Panc1 (cell line): ENCODE data around the gene PLEKHA7. TPM values are rescaled to one million over a fixed set of nuclear protein-coding genes. Genes with fewer than 3 reads are reported as not detected.

ENCODE experiments used
- ATAC-seq: fragments of 200-7000 bp; cut with Tn5 transposase; 2 replicates; pipeline ENCODE4 v1.9.1; 2020; ENCODE audit warnings: mild to moderate bottlenecking, moderate library complexity
- BruUV-seq: library from RNA; stranded (reverse); fragments of 400-500 nt; replicated peaks from 2 replicates; lab custom pipeline; 2021; lab: Mats Ljungman, UMichigan
- CTCF ChIA-PET: fragments of 300-600 bp; sonication (Branson Sonifier 250); formaldehyde crosslinking; loops from one replicate; lab custom pipeline; 2022; ENCODE audit warnings: antibody characterized with exemption; lab: Charles Lee
- POLR2A ChIA-PET: fragments of 300-600 bp; sonication (Branson Sonifier 250); formaldehyde crosslinking; loops from one replicate; lab custom pipeline; 2022; ENCODE audit warnings: antibody characterized with exemption; lab: Charles Lee
- DNase-seq: peaks from one replicate; pipeline ENCODE4 v3.0.0-alpha.2; 2010; ENCODE audit warnings: low read depth, low spot score
- H3K27ac ChIP-seq: 2 replicates; pipeline ENCODE4 v1.5.1; 2011; ENCODE audit warnings: mild to moderate bottlenecking, low read length, inconsistent platforms
- H3K27me3 ChIP-seq: fragments of 200-500 bp; sonication (Bioruptor generic); 2 replicates; pipeline ENCODE4 v1.6.0; 2014; ENCODE audit warnings: low read length, inconsistent platforms; ENCODE audit not compliant: control insufficient read depth, insufficient read depth
- H3K36me3 ChIP-seq: fragments of 200-500 bp; sonication (Bioruptor generic); 2 replicates; pipeline ENCODE4 v1.5.1; 2014; ENCODE audit warnings: inconsistent platforms, mild to moderate bottlenecking, low read length, moderate library complexity; ENCODE audit not compliant: control insufficient read depth, insufficient read depth
- H3K4me1 ChIP-seq: 2 replicates; pipeline ENCODE4 v1.5.1; 2011; ENCODE audit warnings: inconsistent platforms, mild to moderate bottlenecking, low read length, moderate library complexity; ENCODE audit not compliant: control insufficient read depth, insufficient read depth
- H3K4me3 ChIP-seq, 2 experiments: 2 replicates each; pipeline ENCODE4 v1.5.1; 2011 to 2012; ENCODE audit warnings: low read depth in 2 of 2, low read length in 2 of 2, mild to moderate bottlenecking in 2 of 2, inconsistent platforms in 1 of 2, moderate library complexity in 1 of 2
- H3K9me3 ChIP-seq: fragments of 200-500 bp; sonication (Bioruptor generic); 2 replicates; pipeline ENCODE4 v1.5.1; 2014; ENCODE audit warnings: low read depth, mild to moderate bottlenecking, inconsistent platforms, low read length, moderate library complexity; ENCODE audit not compliant: control insufficient read depth, insufficient read depth
- CTCF ChIP-seq: fragments of 450-650 bp; IDR thresholded peaks from 2 replicates; pipeline ENCODE4 v1.5.1; 2017; ENCODE audit warnings: mild to moderate bottlenecking
- POLR2AphosphoS5 ChIP-seq: IDR thresholded peaks from 2 replicates; pipeline ENCODE4 v1.6.1; 2012; ENCODE audit warnings: mild to moderate bottlenecking, low read depth, low read length, moderate library complexity
- REST ChIP-seq, 2 experiments: IDR thresholded peaks; 2 replicates each; pipeline ENCODE4 v1.6.1; 2011 to 2012; ENCODE audit warnings: low read depth in 2 of 2, control low read depth in 1 of 2, low read length in 1 of 2, mild to moderate bottlenecking in 1 of 2, moderate library complexity in 1 of 2; ENCODE audit not compliant: insufficient read depth in 1 of 2
- SIN3A ChIP-seq: IDR thresholded peaks from 2 replicates; pipeline ENCODE4 v1.6.1; 2012; ENCODE audit warnings: low read depth, mild to moderate bottlenecking, low read length, moderate library complexity, borderline replicate concordance; ENCODE audit not compliant: insufficient read depth
- TCF7L2 ChIP-seq: IDR thresholded peaks from 2 replicates; pipeline ENCODE4 v1.6.1; 2011; ENCODE audit warnings: mild to moderate bottlenecking, low read depth, low read length, inconsistent platforms
- in situ Hi-C: cut with HindIII; loops from 2 replicates; pipeline ENCODE4 v1.10.0; 2016; ENCODE audit warnings: low sequenced_read_pairs, low pct_unique_long_range_greater_than_20kb
- intact Hi-C: fragments of 100-400 bp; cut with micrococcal nuclease; formaldehyde crosslinking; loops from one replicate; pipeline ENCODE4 v1.10.0; 2022; ENCODE audit not compliant: unreplicated experiment
- total RNA-seq: library from RNA; stranded (reverse); gene quantifications from one replicate; pipeline ENCODE4 v1.2.1, GENCODE V29; 2021; ENCODE audit not compliant: unreplicated experiment

Gene PLEKHA7
- total RNA-seq, 1 experiment from 2014 or later: 11.6 TPM

- H3K4me1 ChIP-seq: peaks cover 6% of the 10 kb centered on the region
- ChIA-PET POLR2A (interaction anchor here (0.7 kb wide), 1 partner anchor 18 kb away, joined by 4 read pairs; no protein-coding TSS in a partner anchor), CTCF (no interaction called here)
- no peak for ATAC-seq
- H3K4me3 ChIP-seq: no peak overlapping the region
- DNase-seq: no peak
- H3K27ac ChIP-seq: no peak overlapping the region
- in situ Hi-C loops: no loop called here
- BruUV-seq: no TSS peak
- H3K36me3 ChIP-seq: no peaks in the 10 kb centered on the region
- no peaks in the 10 kb centered on the region for H3K27me3 ChIP-seq
- TF ChIP-seq POLR2AphosphoS5 (no peak), TCF7L2 (no peak), CTCF (no peak), REST (IDR thresholded peaks at IDR 0.05; ENCODE audit: insufficient read depth in 1 of 2, low read depth in 2 of 2, low read length in 1 of 2) (no peak), SIN3A (no peak)
- intact Hi-C loops: no loop called here
- H3K9me3 ChIP-seq: no peaks in the 10 kb centered on the region
These were observed 117.3 kb downstream of the PLEKHA7 start for GRCh38 chr11:16896729-16897469.

GRCh38 chr11:16895306-16895705 lies 118.9 kb downstream of the PLEKHA7 start:
- DNase-seq: no peak
- H3K27me3 ChIP-seq: no peaks in the 10 kb centered on the region
- CTCF ChIA-PET: no interaction called here
- TF ChIP-seq POLR2AphosphoS5: no peak
- TF ChIP-seq SIN3A: no peak
- no peak for TF ChIP-seq REST (IDR thresholded peaks at IDR 0.05; ENCODE audit: insufficient read depth in 1 of 2, low read depth in 2 of 2, low read length in 1 of 2)
- TF ChIP-seq CTCF: no peak
- TF ChIP-seq TCF7L2: no peak
- intact Hi-C loops (no loop called here), in situ Hi-C loops (no loop called here)
- H3K27ac ChIP-seq: no peak overlapping the region
- H3K36me3 ChIP-seq: no peaks in the 10 kb centered on the region
- no TSS peak for BruUV-seq
- ATAC-seq: no peak
- no peak overlapping the region for H3K4me3 ChIP-seq
- POLR2A ChIA-PET: no interaction called here
- no peaks in the 10 kb centered on the region for H3K9me3 ChIP-seq
- H3K4me1 ChIP-seq: peaks cover 6% of the 10 kb centered on the region; the same call in 1 of the 2 replicates
